Hematopoietic multipotent progenitor cell treated with erythropoietin and hydrocortisone succinate and interleukin-3 and kit ligand, for 8 days (in vitro differentiated cells): Measurements from ENCODE around the gene ABCD1.
"Not testable (repeated sequence)": the region's sequence is repeated elsewhere in the genome, so short reads cannot be mapped to it uniquely, and the experiment has no call there.

Experiments used
- DNase-seq: peaks from one replicate; pipeline ENCODE4 v3.0.0-alpha.2; 2015

Gene ABCD1

DNA sequence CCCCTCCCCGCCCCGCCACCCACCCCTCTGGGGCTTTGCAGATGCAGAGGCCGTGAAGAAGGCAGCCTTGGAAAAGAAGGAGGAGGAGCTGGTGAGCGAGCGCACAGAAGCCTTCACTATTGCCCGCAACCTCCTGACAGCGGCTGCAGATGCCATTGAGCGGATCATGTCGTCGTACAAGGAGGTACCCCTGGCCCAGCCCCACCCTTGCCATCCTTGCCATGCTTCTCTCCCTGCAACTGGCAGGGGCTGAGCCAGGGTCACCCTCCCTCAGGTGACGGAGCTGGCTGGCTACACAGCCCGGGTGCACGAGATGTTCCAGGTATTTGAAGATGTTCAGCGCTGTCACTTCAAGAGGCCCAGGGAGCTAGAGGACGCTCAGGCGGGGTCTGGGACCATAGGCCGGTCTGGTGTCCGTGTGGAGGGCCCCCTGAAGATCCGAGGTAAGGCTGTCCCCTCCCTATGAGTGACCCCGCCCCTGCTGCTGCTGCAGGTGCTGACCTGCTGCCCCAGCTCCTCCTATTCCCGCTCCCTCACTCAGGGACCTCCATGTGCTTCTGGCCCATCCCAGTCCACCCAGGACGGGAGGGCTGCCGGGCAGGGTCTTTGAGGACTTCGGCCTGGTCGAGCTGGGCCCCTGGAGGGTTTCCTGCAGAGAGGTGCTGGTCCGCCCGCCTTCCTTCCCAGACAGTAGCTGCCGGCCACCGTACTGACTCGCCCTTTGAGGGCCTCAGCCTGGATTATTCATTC, 11.6 kb downstream of the ABCD1 start:
- DNase-seq: no peak

DNA sequence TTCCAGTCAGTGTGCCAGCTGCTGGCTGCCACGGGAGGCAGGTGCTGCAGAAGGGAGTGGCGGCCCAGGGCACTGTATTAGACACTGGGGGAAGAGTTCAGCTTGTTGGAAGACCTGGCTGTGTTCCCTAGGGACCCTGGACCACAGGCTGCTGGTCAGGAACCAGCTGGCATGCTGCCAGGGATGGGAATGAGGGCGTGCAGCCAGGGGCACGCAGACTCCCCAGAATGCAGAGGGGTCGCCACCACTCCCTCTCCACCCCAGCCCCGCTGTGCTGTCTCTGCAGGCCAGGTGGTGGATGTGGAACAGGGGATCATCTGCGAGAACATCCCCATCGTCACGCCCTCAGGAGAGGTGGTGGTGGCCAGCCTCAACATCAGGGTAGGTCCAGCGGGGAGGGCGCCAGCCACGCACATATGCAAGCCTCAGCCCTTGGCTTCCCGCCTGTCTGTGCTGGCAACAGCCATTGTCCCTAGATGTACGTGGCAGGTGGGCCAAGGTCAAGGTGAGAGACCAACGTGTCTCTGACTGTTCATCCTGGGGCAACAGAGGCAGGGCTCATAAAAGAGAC, 12.3 kb downstream of the ABCD1 start:
- no peak for DNase-seq

DNA sequence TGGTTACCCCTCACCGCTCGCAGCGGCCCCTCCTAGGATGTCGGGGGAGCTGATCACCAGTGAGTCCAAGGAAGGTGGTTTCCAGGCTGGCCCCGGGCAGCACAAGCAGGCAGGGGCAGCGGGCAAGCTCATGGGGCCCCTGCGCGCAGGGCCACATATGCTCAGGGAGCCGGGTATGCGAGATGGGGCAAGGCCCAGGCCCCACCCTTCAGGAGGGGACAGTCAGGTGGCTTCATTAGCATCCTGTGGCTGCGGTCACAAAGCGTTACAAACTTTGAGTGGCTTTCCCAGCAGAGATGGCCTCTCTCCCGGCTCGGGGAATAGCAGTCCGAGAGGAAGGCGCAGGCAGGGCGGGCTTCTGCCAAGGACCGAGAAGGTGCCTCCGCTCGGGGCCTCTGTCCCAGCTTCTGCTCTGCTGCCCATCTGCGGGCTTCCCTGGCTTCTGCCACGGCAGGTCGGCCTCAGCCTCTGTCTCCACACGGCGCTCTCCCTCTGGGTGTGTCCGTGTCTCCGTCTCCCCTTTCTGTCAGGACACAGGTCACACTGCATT, 13.5 kb downstream of the ABCD1 start:
- no peak for DNase-seq

DNA sequence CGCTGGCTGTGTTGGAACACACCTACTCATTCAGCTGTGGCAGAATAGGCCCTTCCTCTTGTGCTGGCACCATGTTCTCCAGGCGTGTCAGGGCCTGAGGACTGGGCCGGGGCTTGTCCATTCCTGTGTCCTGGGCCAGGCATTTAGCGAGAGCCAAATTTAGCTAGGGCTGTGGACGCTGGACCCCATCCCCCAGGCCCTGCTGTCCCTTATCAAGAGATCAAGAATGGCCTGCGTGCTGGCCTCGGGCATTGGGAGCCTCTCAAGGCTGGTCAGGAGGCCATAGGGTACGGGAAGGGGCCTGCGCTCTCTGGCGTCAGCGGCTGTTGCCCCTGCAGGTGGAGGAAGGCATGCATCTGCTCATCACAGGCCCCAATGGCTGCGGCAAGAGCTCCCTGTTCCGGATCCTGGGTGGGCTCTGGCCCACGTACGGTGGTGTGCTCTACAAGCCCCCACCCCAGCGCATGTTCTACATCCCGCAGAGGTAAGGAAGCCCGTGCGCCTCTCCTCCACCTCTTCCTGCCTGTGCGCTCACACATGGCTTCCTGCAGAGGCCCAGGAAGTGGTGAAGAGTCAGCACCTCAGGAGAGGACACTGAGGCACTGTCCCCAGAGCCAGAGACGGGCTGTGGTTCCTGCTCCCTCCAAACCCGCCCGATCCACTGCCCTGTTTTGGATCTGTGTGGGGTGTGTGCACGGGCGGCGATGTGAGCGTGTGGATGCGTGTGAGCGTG, 15.3 kb downstream of the ABCD1 start:
- no peak for DNase-seq

DNA sequence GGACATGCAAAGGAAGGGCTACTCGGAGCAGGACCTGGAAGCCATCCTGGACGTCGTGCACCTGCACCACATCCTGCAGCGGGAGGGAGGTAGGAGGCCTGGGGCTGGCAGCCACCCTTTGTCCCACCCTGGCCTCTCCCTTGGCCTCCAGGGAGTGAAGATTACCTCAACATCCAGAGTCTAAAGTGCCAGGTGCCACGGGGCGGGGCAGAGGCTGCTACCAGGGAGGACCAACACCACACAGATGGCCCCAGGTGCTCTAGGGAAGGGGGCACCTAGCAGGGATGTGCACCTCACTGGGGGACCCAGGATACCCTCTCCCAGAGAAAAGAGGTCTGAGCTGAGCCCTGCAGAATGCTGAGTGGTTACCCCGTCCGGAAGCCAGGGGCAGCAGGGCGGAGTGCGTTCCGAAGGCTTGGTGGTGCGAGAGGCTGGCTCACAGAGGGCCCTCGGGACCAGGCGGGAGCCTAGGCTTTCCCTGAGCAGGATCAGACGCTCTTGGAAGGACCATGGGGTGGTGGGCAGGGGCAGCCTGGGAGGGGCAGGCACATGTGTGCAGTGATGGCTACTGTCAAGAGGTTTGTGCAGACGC, 16.1 kb downstream of the ABCD1 start:
- no peak for DNase-seq

DNA sequence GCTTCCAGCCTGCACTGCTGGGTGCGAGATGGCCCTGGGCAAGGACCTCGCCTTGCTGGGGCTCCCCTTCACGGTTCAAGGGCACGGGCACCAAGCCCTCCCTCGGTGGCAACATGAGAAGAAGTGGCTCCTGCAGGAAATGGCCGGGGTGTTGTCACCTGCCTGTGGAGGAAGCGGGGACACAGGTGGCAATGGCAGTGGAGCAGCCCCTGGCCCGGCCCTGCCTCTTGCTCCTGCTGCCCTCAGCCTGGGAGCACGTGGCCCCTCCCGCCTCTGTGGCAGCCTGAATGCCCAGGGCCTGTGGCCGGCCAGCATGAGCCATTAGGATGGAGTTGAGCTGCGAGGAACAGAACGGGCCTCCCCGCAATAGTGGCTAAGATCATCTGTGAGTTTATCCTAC, 16.8 kb downstream of the ABCD1 start:
- DNase-seq: no peak

DNA sequence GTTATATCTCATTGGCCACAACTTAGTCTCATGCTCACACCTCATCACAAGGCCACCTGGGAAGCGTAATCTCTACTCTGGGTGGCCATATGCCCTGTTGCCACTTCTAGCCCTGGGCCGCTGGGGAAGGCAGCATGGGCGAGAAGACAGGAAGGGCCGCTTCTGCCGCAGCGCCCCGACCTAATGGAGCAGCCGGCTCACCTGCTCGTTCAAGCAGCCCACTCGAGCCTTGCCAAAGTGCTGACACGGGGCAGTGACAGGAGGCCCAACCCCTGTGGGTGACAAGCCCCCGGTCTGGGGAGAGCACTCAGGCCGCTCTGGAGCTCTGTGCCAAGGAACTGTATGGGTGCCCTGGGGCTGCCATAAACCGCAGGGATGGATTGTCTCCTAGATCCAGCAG, 17.5 kb downstream of the ABCD1 start:
- not testable (repeated sequence) for DNase-seq

DNA sequence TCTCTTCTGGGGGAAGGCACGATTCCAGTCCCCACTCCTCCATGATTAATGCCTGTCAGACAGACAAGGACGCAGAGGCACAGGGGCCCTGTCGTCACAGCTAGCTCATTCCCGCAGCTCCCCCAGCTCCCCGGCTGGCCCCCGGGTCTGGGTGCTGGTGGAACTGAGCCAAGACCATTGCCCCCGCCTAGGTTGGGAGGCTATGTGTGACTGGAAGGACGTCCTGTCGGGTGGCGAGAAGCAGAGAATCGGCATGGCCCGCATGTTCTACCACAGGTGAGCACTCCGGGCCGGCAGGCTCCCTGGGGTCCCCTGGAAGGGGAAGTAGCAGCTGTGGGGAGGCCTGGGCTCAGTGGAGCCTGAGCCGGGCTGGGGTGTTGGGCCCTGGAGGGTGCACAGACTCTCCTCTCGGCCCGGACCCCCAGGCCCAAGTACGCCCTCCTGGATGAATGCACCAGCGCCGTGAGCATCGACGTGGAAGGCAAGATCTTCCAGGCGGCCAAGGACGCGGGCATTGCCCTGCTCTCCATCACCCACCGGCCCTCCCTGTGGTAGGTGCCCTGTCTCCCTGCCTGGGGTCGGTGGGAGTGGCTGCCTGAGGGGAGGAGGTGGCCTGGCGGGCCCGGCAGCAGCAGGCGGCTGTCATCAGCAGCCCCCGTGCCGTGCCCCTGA, 18.3 kb downstream of the ABCD1 start:
- not testable (repeated sequence) for DNase-seq

DNA sequence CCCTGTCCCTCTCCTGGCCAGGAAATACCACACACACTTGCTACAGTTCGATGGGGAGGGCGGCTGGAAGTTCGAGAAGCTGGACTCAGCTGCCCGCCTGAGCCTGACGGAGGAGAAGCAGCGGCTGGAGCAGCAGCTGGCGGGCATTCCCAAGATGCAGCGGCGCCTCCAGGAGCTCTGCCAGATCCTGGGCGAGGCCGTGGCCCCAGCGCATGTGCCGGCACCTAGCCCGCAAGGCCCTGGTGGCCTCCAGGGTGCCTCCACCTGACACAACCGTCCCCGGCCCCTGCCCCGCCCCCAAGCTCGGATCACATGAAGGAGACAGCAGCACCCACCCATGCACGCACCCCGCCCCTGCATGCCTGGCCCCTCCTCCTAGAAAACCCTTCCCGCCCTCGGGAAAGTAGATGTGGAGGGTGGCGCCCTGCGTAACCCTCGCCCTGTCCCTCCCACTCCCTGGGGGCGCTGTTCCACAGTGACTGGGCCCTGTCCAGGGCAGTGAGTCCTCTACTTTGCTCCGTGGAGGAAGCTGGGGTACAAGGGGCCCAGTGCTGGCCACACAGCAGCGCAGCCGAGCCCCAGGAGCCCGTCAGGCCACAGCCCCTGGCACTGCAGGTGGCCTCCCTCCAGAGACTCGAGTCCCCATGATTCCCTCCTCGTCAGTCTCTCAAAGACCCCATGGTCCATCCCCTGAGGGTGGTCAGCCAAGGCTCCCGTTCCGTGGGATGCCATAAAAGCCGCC, 19.0 kb downstream of the ABCD1 start:
- not testable (repeated sequence) for DNase-seq

DNA sequence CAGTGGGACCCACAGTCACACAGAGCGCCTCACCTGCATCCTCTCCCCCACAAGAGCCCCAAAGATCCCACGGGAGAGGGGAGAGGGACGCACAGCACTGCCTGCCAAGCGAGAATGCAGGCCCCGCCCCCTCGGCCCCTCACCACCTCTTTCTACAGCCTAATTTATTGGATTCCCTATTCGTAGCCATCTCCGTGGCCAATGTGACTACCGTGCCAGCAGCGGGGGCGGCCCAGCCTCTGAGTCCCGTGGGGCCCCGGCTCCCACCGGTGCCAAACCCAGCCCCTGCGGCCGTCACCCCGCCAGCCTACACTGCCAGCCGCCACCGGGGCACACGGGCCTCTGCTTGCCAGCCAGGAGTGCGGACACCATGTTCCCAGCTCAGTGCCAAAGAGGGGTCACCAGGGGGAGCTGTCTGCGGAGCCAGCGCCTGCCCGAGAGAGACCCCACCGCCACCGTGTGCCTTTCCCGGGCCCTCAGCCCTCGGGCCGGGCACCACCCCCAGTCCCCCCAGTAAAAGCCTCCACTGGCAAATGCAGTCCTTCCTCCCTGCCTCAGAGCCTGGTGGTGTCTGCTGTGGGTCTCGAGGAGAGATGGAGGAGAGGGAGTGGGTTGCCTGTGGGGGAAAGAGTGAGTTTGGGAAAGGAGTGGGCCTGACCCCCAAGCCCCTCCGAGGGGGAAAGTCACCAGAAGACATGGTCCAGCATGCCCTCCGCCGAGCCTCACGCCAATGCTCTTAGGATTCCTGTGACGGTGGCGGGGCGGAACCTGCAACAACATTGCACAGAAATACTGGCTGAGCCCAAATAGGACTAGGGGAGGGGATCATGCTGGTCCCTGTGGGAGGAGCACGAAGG, 19.8 kb downstream of the ABCD1 start:
- no peak for DNase-seq

DNA sequence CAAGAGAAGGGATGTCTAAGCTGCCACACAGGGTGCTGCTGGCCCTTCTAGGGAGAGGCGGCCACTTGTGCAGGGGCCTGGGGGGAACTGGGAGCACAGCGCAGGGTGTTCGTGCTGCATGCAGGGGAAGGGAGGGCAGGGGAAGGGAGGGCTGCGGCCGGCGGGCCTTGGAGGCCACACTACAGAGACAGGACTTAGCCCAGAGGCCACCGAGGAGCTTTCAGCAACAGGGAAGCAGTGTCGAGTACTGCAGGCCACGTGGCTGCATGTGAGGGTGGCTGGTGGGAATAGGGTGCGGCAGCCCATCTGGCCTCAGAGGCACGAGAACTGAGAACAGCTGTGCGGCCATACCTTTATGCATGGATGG, 20.4 kb downstream of the ABCD1 start:
- DNase-seq: not testable (repeated sequence)

DNA sequence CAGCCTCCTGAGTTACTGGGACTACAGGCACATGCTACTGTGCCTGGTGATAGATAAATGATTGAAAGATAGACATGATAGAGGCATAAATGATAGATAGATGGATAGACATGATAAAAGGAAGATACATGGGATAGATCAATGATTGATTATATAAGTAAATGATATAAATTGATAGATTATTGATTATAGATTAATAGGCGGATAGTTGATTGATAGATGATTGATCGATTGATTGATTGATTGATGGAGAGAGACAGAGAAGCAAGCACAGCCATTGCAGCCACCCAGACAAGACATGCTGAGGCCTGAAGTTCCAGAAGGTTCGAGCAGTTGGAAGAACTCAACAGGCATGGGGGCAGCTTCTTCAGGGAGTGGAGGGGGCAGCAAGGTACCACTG, 21.7 kb downstream of the ABCD1 start:
- no peak for DNase-seq

DNA sequence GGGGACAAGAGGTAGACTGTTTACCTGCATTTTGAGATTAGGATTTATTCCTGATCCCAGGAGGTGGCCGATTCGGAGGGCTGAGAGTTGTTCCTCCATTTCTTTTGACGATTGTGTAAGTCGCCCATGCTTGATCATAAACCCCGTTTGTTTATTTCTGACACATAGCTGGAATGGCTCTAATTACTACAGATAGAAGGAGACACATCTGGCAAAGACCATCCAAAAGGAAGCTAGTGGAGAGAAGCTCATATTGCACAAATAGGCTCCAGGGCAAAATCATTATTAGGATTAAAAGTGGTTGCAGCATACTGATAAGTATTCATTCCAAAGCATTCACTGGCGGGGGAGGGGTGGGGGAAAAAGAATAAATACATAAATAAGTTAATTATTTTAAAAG, 22.3 kb downstream of the ABCD1 start:
- DNase-seq: not testable (repeated sequence)

DNA sequence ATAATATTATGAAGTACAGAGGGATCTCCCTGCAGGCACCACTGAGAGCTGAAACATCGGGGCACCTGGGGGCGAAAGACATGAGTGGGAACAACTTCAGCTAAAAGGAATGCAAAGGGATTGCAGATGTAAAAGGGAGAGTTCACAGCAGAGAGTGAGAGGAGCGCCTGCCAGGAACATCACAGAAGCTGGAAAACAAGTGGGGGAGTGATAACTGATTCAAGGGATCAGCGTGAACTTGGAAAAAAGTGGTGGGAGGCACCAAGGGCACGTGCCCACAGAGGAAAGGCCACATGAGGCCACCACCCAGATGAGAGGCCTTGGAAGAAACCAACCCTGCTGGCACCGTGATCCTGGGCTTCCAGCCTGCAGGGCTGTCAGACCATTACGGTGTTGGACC, 24.4 kb downstream of the ABCD1 start:
- DNase-seq: not testable (repeated sequence)

DNA sequence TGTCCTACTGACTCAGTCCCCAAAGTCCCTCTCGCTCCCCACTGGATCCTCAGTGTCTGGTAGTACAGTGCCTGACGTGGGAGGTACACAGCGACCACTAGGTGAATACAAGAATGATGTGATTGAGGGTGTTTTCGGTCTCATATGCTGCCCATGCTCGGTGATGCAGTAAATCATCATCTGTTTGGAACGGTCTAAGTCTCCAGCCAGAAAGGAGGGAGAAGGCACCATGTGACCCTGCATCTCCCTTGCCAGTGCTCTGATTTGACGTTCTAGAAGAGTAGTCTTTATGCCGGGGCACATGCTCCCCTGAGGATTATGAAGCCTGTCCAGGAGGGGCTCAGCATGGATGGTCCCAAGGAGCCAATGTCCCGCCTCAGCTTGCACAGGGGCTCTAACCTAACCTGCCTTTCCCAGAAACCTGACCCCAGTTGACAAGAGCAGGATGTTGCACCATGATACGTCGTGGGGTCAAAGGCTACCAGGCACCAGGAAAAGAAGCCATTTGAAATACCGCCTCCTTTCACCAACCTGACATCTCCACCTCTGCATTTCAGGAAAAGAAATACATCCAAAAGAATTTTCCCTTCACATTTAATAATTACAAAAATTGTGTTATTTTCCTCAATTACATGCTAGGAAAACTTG, 25.6 kb downstream of the ABCD1 start:
- DNase-seq: no peak

DNA sequence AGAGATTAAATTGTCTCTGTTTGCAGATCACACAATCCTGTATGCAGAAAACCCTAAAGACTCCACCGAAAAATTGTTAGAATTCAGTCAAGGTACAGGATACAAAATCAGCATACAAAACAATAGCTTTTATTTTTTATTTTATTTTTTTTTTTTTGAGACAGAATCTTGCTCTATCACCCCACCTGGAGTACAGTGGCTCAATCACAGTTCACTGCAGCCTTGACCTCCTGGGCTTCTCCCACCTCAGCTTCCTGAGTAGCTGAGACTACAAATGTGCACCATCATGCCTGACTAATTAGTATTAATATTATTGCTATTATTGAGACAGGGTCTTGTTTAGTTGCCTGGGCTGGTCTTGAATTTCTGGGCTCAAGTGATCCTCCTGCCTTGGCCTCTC, 30.5 kb downstream of the ABCD1 start:
- no peak for DNase-seq

DNA sequence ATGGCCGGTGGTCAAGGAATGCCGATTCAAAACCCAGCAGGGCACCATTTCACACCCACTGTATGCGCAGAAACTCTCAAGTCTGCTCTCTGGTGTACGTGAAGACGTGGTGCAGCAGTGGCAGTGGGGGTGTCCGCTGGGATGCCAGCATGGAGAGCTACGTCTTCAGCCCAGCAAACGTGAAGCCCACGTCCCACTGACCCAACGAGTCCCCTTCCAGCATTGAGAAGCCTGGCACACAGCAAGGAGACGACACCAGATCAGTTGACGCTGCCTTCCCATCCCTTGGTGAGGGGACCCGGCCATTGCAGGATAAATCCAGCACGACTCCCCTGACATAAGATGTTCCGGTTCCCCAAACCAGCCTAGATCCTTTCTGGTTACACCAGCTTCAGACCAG, 37.2 kb downstream of the ABCD1 start:
- no peak for DNase-seq

DNA sequence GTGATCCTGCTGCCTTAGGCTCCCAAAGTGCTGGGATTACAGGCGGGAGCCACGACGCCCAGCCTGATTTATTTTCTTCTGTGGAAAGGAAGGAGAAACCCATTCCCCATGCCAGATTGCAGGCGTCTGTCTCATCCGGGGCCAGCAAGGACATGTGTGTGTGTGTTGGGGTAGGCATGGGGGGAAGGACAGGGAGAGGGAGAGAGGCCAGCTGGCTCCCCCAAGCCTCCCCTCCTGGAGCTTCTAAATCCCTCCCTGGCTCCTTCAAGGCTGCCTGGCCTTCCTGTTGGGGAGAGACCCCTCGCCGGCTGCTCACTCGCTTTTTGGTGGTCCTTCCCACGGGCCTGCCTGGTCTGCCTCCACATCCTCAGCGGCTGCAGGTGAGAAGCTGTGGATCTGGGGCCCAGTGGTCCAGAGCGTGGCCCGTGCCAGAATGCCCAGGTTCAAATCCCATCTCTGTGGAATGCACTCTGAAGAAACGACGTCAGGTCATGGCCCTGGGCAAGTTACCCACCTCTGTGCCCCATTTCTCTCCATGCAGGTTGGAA, 38.0 kb downstream of the ABCD1 start:
- DNase-seq: no peak

DNA sequence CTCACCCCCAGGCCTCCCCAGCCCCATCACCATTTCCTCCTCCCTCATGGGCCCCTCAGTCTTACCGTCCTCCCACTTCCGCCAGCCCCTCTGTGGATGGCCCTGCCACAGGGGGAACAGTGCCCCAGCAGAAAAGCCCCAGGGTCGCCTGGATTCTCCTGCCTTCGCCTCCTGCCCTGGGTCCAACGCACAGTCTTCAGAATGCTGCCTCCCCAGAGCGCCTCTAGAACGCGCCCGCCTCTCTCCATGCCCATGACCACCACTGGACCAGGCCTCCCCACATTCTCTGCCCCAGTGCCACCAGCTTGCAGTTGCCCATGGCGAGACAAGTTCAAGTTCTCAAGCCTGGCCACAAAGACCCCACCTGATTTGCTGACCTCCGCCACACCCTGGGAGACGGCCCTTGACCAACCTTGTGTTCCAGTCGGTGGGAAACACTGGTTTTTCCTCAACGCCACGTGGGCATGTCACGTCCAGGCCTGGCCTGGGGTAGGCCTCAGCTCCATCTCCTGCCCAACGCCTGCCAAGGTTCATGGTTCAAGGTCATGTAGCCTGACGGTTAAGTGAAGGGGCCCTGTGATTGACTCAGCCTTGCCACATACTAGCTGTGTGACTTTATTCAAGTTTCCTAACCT, 38.8 kb downstream of the ABCD1 start:
- no peak for DNase-seq
